ENCODE results near the gene LYZ. TPM values are rescaled to one million over a fixed set of nuclear protein-coding genes. Genes with fewer than 3 reads are reported as not detected.

LYZ gene
- total RNA-seq: under 0.01 and 0.28 TPM in 2 replicates

GRCh38 chr12:69348162-69348938 lies at the start of gene LYZ:
Gene LYZ, plus strand, starts transcription at chr12:69348381. Its CDS starts 28 bp downstream, at chr12:69348409.

GRCh38 chr12:69359531-69360347 lies 11.6 kb downstream of the LYZ start, which contains the start of gene YEATS4:
Gene YEATS4, plus strand, starts transcription at chr12:69359743. Its CDS starts 230 bp downstream, at chr12:69359973.

Other genes starting within 250 kb of the LYZ start
- gene CPSF6, start 108.8 kb upstream of the LYZ start, total RNA-seq: 12.4 and 24.2 TPM in 2 replicates
- gene YEATS4, start 11.4 kb downstream of the LYZ start, total RNA-seq: 12.4 and 15.3 TPM in 2 replicates
- gene FRS2, start 122.0 kb downstream of the LYZ start, total RNA-seq: 33.2 and 46.8 TPM in 2 replicates
- 224 and 435 TPM in 2 replicates for gene CCT2, start 237.1 kb downstream of the LYZ start, total RNA-seq

Measured in regular cardiac myocyte (primary cell).